ENCODE data around the gene TPBGL.

GRCh38 chr11:75280770-75281468, 40.3 kb downstream of the TPBGL start:
- TF ChIP-seq, protein P1, sequence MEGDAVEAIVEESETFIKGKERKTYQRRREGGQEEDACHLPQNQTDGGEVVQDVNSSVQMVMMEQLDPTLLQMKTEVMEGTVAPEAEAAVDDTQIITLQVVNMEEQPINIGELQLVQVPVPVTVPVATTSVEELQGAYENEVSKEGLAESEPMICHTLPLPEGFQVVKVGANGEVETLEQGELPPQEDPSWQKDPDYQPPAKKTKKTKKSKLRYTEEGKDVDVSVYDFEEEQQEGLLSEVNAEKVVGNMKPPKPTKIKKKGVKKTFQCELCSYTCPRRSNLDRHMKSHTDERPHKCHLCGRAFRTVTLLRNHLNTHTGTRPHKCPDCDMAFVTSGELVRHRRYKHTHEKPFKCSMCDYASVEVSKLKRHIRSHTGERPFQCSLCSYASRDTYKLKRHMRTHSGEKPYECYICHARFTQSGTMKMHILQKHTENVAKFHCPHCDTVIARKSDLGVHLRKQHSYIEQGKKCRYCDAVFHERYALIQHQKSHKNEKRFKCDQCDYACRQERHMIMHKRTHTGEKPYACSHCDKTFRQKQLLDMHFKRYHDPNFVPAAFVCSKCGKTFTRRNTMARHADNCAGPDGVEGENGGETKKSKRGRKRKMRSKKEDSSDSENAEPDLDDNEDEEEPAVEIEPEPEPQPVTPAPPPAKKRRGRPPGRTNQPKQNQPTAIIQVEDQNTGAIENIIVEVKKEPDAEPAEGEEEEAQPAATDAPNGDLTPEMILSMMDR (conservative IDR thresholded peaks at IDR 0.05; ENCODE audit: low read depth, low read length) = no peak
- TF ChIP-seq EZH2 (IDR thresholded peaks at IDR 0.05; ENCODE audit: borderline replicate concordance, low read depth, low read length, poor library complexity, severe bottlenecking) = no peak
